ENCODE measurements around the gene LARGE1.
"Not testable (repeated sequence)": the region's sequence is repeated elsewhere in the genome, so short reads cannot be mapped to it uniquely, and the experiment has no call there.

The LARGE1 gene

DNA sequence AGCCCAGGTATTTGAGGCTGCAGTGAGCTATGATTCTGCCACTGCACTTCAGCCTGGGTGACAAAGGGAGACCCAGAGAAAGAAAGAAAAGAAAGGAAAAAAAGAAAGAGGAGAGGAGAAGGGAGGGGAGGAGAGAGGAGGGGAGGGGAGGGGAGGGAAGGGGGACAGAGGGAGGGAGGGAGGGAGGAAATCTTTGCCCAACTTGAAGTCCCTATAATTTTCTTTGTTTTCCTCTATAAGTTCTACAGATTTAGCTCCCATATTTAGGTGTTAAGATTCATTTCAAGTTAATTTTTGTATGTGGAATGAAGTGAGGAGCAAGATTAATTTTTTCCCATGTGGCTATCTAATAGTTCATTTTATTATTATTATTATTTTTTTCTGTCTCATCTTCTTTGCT lies 328.3 kb downstream of the LARGE1 start:
- DNase-seq (ENCODE audit: low spot score), result no peak

DNA sequence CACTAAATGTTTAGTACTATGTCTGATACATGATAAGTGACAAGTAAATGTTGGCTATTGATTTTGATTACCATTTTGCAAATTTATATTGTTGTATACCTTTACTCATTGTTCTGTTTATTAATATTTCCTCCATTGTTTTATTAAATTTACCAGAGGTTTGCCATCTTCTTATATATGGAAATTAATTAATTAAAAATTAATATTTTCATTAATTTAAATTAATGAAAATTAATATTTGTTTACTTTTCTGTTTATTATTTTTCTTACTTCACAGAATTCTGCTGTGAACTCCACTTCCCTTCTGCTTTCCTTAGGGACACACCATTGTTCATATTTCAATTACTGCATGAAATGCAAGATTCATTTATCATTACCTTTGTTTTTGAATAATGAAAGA lies 331.0 kb downstream of the LARGE1 start:
- no peak for DNase-seq (ENCODE audit: low spot score)

DNA sequence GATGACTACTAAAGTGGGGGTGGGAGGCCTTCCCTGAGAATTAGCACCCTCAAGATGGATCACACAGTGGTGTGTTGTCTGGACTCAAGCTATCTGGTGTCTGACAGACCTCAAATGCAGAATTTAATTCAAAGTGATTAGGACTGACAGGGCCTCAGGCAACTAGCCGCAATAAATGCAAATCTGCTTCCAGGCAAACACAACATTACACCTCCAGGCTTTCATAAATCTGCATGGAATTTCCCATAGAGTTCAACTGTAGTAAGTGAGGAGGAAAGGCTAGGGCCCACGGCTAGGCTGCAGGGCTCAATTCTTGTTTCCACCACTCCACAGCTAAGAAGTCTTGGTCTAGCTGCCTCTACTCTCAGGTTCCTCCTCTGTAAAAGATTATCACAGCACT lies 331.4 kb downstream of the LARGE1 start:
- DNase-seq (ENCODE audit: low spot score), result no peak

DNA sequence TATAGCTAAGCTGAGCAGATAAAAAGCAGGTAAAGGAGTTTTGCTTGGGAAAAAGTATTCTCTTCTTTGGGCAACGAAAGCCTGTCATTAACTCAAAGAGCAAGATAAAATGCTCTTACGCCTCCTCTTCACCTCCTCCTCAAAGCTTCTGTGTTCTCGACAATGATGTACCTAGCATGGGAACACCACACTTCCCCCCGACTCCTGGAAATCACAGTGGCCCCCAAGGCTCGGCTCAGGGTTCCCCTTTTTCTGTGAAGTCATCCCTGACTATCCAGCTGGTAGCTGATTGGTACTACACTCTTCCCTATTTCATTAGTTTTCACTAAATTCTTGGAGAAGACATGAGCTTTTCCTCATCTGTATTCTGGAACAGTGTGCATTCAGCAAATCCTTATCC lies 336.1 kb downstream of the LARGE1 start:
- no peak for DNase-seq (ENCODE audit: low spot score)

DNA sequence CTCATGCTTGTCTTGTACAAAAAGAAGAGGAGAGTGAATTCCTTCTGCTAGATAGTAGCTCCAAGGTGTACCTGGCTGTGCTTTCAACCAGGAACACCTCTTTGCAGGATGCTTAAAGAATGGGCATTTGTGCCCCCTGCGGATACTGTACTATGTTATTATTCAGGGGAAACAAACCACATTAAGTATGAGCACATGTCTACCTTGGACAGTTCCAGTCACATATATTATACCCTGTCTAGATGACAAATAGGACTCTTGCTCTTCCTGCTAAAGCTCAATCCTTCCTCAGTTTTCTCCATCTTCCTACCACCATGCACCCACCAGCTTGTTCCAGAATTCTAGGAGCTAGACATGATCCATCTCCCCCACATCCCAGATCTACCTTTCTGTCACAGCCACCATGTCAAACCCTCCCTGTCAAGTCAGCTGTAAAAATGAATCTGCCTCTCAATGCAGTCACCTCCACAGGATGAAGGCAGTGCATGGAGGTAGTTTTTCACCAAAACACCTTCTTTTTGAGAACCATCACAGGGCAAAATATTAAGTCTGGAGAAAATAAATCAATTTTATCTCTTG lies 337.4 kb downstream of the LARGE1 start:
- no peak for DNase-seq (ENCODE audit: low spot score)

DNA sequence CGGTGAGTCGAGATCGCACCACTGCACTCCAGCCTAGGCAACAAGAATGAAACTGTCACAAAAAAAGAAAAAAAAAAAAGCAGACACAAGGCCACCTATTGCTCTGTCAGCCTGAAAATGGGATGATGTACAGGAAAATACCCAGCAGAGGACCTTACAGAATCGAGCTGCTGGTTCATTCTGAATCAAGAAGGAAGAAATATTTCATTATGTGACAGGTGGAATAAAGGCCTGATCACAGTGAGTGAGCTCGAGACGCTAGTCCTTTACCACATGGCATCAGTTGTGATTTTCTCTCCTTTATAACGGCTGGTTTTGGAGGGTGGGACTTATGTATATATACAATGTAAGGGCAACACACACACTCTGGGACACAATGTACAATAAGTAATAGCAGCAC lies 340.0 kb downstream of the LARGE1 start:
- DNase-seq (ENCODE audit: low spot score), result no peak

DNA sequence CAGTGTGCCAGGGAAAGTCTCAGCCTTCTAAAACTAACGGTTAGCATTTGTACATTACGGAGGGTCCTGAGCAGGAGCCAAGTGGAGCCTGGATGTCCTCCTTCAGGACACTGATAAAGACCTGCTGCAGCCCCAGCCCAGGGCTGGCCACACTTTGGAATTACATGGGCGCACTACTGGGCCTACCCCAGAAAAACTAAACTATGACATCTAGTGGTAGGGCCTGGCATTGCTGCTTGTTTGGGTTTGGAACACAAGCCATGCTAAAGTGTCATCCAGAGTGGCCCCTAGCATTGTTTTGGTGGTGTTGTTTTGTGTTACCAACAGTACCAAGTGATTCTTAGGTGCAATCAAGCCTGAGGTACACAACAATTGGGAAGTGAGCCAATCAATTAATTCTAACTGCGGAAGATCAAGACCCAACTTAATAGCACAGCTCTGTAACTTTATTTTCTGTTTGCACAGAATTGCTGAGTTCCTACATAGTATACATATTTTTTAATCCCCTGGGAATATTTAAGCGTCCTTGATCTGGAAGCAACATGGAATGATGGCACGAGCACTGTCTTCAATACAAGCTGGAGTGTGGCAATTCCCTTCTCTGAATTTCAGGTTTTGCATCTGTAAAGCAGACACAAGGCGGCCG lies 340.7 kb downstream of the LARGE1 start:
- DNase-seq (ENCODE audit: low spot score), result peak; percentile 63

DNA sequence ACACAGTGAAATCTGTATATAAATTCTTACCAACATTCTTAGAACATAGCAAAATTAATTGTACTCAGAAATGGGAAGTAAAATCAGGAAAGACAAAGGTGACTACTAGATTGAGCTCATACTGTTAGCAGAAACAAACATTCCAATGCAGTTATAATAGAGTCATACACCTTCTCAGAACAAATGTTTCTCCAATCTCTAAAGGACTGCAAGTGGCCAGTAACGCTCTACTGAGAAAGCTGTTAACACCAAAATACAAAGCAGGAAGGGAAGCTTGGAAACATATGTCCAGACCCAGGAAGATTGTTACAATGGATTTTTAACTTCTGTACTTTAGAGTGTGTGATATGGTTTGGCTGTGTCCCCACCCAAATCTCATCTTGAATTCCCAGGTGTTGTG lies 341.5 kb downstream of the LARGE1 start:
- no peak for DNase-seq (ENCODE audit: low spot score)

DNA sequence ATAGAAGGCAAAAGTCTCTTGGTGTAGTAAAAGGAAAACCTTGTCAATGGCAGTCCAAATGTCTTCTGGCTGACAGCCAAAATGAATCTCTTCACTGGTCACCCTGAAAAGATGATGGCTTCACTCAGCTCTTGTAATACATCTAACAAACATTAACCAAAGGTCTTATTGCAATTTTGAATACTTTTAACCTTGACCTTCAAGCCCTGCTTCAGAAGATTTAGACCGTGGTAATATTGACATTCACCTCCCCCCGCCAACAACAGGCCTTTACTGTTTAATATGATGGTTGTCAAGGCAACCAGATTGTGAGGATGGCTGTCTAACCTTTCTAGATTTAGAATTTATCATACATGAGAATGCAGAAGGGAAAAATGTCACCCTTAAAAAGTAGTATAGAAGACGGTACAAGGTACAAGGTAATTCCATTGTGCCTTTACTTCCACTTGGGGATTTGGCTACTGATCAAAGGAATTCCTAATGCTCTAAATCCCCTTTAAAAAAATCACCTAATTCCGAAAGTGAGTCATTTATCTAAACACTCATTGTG lies 342.3 kb downstream of the LARGE1 start:
- no peak for DNase-seq (ENCODE audit: low spot score)

DNA sequence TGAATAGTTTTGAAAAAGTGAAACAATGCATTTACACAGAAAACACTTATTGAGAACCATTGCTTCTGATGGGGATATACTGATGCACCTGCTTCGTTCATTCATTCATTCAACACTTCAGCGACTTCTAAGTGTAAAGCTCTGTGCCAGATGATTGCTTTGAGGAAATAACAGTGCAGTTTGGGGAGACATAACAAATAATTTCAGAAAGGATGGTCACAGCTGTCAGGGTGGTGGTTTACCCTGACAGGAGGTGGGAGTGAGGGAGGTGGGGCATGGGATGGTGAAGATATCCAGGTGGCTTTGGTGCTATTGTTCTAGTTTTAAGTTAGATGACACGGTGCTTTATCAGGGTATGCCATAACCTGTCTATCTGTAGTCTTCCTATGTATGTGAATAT lies 344.1 kb downstream of the LARGE1 start:
- no peak for DNase-seq (ENCODE audit: low spot score)

DNA sequence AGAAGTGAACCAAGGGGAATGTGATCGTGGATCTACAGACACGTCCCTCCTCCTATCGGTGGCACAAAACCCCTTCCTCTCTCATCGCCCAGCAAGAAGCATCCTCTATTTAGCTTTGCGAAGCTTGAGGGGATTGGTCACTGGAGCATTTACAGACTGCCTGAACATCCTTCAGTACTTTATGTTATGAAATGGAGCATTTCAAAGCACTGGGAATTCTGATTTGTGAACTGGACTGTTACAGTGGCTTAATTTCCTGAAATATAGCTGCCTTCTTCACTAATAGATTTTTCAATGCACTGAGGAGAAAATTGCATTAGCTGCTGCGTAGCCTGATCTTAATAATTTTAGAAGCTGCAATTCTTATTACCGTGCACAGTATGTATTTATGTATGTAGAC lies 344.5 kb downstream of the LARGE1 start:
- no peak for DNase-seq (ENCODE audit: low spot score)

DNA sequence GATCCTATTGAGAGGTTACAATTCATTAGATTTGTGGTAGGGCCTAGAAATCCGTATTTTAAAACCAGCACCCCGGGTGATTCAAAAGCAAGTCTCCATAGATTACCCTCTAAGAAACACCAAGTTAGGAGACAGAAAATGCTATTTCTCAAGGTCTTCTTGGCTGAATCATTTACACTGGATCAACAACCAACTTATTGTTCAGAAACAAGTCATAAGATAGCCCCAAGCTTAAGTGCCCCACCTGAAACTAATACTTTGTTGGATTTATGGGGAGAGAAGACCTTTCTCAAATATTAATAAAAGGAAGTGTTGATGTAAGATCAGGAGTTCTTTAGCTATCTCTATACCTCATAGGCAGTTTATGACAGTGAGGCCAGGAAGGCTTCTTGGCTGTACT lies 345.2 kb downstream of the LARGE1 start:
- no peak for DNase-seq (ENCODE audit: low spot score)

DNA sequence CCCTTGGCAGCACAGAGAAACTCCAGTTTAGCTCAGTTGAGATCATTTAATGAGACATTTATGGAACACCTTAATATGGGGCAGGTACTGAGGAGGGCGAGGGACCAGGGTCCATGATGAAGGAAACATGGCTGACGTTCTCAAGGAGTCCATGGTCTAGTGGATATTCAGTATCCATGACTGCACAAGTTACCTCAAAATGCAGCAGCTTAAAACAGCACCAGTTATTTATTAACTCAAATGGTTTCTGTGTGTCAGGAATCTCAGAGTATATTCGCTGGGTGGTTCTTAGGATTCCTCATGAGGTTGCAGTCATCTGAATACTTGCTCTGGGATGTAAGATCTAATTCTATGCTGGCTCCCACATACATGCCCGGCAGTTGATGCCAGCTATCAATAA lies 346.8 kb downstream of the LARGE1 start:
- no peak for DNase-seq (ENCODE audit: low spot score)

DNA sequence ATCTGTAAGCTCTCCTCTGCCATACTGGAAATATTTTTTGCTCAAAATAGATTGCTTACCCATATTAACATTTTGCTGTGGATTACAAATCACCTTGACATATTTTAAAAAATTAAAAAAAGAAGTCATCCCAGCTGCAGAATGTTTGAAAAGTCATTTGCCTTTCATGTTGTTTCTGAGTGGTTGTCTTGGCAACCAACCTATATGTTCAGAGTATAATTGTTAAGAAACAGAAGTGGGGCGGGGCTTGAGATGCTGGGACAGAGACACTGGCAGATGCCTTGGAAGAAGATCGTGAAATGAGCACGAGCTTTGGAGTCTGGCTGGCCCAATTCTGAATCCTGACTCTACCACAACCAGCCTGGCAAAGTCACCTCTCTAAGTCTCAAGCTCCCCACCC lies 348.2 kb downstream of the LARGE1 start:
- DNase-seq (ENCODE audit: low spot score), result no peak

DNA sequence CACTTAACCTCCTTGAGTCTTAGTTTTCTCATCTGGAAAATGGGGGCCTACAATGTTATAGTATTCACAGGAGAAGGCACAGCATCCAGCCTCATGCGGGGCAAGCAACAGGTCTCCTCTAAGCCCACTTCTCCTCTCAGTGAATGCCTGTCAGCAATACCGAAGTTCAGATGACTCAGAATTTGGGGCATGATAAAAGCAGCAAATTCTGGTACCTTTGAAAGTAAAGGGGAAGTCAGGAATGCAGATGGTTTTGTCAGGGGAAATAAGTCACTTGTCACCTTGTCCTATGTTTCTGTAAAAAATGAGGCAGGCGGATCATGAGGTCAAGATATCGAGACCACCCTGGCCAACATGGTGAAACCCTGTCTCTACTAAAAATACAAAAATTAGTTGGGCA lies 350.2 kb downstream of the LARGE1 start:
- no peak for DNase-seq (ENCODE audit: low spot score)

DNA sequence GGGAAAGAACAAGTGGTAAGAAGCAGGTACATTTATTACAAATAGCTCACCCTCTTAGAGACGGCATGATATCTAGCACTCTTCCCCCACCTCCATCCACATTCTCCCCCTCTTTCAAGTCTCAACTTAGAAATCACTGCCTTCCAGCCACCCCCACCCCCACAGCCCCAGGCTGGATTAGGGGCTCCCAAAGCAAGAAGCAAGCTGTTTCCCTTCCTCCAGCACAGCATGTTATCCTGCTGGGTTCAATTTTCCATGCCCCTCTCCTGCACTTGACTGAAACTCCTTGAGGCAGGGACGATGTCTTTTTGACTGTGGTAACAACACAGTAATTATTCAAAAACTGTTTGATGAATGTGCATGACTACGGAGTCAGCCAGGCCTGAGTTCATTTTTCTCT lies 350.7 kb downstream of the LARGE1 start:
- no peak for DNase-seq (ENCODE audit: low spot score)

DNA sequence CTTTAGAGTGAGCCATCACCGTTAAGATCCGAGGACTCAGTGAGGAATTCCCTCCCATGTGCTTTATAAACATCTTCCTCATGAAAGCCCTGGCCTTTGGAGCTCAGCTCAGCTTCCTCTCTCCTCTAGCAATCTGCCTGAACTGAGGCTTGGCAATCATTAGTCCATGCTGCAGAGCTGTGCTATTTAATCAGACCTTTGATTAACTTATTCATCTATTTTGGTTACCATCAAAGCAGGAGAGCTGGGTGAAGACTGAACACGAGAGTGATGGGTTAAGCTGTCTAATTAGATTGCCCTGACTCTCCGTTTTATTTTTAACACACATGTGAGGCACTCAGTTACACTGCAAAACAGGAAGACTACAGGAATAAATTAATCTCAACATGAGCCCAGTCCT lies 351.3 kb downstream of the LARGE1 start:
- DNase-seq (ENCODE audit: low spot score), result no peak

DNA sequence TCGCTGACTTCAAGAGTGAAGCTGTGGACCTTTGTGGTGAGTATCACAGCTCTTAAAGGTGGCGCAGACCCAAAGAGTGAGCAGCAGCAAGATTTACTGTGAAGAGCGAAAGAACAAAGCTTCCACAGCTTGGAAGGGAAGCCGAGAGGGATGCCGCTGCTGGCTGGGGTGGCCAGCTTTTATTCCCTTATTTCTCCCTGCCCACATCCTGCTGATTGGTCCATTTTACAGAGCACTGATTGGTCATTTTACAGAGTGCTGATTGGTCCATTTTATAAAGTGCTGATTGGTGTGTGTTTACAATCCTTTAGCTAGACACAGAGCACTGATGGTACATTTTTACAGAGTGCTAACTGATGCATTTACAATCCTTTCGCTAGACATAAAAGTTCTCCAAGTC lies 353.8 kb downstream of the LARGE1 start:
- DNase-seq (ENCODE audit: low spot score), result not testable (repeated sequence)

DNA sequence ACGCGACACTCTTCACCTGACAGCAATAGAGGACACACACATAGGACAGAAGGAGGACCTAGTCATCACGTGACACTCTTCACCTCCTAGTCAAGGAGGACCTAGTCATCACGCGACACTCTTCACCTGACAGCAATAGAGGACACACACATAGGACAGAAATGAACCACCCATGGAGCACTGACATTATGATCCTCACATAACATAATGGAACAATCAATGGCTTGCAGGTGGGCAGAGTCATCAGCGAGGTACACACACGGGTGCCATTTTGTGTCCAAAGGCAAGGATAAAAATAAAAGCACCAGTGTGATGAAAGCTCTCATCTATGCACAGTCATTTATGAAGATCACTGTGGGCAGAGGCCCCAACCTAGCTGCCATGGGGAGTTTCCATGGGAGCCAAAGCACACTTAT lies 354.7 kb downstream of the LARGE1 start:
- no peak for DNase-seq (ENCODE audit: low spot score)

DNA sequence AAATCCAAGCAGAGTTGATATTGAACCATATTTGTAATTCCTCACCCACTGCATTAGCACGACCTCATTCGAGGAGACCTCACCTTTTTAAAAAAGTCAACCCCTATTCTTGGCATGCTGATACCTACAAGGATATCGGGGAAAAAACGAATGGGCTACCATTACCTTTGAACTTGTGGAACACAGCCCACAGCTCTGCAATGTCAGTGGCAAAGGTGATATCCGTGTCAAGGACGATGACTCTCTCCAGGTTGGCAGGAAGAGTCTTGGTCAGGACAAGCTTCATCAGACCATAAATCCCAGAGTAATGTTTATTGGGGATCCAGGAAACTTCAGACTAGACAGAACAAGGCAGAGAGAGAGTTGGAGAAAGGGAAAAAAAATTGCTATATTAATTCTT lies 355.6 kb downstream of the LARGE1 start:
- DNase-seq (ENCODE audit: low spot score), result no peak

DNA sequence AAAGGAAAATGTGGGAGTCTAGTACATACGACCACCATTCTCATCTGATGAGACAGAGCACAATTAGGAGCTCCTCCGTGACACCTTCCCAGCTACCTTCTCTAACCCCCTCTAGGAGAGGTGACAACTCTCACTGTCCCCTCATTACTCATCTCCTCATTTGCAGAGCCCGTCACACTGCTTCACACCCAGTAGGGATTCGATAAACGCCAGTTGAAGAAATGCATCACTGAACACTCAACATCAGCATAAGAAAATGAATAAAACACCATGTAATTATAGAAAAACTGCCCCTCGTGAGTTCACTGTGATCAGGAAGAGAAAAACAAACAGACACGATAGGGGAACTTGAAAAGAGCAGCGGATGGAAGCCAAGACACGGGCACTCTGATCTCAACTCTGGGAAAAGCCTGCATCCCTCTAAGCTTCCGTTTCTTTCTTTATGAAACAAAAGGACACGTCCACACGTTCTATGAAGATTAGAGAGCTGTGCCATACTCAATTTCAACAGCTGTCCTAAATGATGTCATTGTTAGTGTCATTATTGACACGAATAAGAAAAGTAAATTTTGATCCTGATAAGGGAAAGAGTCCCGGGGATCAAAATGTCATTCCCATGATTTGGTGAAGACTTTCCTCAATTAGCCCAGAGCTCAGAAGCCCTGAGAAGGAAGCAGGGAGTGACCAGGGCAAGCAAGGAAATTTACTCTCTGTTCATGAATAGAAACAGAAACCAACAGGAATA lies 356.9 kb downstream of the LARGE1 start:
- DNase-seq (ENCODE audit: low spot score), result no peak

DNA sequence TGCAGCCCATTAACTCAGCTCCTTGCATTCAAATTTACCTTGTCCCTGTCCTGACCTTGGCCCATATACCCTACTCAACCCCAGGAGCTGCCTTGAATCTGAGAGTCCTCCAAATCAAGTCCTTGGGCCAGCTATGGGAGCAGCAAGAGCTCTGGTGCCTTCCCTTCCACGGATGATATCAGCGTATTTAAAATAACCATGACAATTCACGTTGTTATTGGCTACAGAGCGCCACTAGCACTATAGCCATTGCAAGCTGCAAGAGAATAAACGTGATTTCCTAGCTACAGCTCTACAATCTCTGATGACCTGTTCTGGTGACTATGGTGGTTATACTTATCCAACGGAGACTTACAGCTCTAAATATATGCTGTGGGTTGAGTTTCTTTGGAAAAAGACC lies 357.8 kb downstream of the LARGE1 start:
- no peak for DNase-seq (ENCODE audit: low spot score)

DNA sequence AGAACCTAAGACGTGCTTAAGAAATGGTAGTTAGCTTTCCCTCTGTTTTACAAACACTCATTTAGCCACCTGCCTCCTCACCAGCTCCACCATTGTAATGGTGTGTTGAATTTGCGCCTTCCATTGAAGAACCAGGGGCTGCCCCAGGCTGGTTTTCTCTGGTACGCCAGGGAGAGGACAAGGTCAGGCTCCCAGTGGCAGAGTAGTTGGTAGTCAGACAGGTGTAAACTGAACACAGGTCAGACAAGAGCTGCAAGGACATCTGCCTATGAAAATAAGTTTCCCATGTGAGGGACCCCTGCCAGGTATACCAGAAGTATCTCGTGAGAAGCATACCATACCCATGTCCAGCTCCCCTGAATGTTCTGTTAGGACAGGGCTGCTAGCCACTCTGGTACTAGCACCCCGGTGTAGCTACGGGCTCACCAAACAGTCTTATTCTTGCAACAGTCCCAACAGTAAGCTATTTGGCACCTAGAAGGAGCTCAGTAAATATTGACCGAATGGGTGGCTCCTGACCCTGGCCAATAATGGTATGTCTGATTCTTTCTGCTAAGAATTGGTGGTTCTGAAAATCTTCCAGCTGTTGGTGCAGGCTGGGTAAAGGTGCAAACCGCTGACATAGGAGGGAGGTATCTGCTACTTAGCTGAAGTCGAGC lies 359.0 kb downstream of the LARGE1 start:
- DNase-seq (ENCODE audit: low spot score), result no peak
